RKO (cell line): Measurements from ENCODE around the gene PFKFB3.

Experiments used
- DNase-seq: peaks from one replicate; pipeline ENCODE4 v3.0.0-alpha.2; 2016; ENCODE audit warnings: low spot score

Gene PFKFB3

GRCh38 chr10:6220418-6221191 lies 17.9 kb downstream of the PFKFB3 start:
- DNase-seq = no peak

- no peak for DNase-seq
These were observed 18.6 kb downstream of the PFKFB3 start for GRCh38 chr10:6221192-6221940.

- no peak for DNase-seq
These were observed 19.4 kb downstream of the PFKFB3 start for GRCh38 chr10:6221971-6222751.

GRCh38 chr10:6222755-6223154 lies 20.0 kb downstream of the PFKFB3 start:
- no peak for DNase-seq

- no peak for DNase-seq
These were observed 21.2 kb downstream of the PFKFB3 start for GRCh38 chr10:6223981-6224380.

GRCh38 chr10:6224781-6225180 lies 22.0 kb downstream of the PFKFB3 start:
- DNase-seq = no peak

- DNase-seq = no peak
These were observed 22.6 kb downstream of the PFKFB3 start for GRCh38 chr10:6225263-6225814.

GRCh38 chr10:6226216-6226615 lies 23.5 kb downstream of the PFKFB3 start:
- DNase-seq = no peak

GRCh38 chr10:6227346-6227745 lies 24.6 kb downstream of the PFKFB3 start:
- DNase-seq = no peak

GRCh38 chr10:6228010-6228511 lies 25.3 kb downstream of the PFKFB3 start:
- no peak for DNase-seq

- DNase-seq = no peak
These were observed 25.9 kb downstream of the PFKFB3 start for GRCh38 chr10:6228647-6229046.

- no peak for DNase-seq
These were observed 26.6 kb downstream of the PFKFB3 start for GRCh38 chr10:6229290-6229689.

GRCh38 chr10:6229746-6230145 lies 27.0 kb downstream of the PFKFB3 start:
- no peak for DNase-seq

- no peak for DNase-seq
These were observed 27.6 kb downstream of the PFKFB3 start for GRCh38 chr10:6230315-6230714.

GRCh38 chr10:6231146-6231545 lies 28.4 kb downstream of the PFKFB3 start:
- no peak for DNase-seq

- DNase-seq = no peak
These were observed 29.0 kb downstream of the PFKFB3 start for GRCh38 chr10:6231730-6232129.

- DNase-seq = no peak
These were observed 29.6 kb downstream of the PFKFB3 start for GRCh38 chr10:6232225-6232807.

GRCh38 chr10:6232846-6233724 lies 30.4 kb downstream of the PFKFB3 start:
- no peak for DNase-seq

GRCh38 chr10:6233725-6234277 lies 31.1 kb downstream of the PFKFB3 start:
- no peak for DNase-seq

GRCh38 chr10:6234371-6234770 lies 31.6 kb downstream of the PFKFB3 start:
- no peak for DNase-seq
